ENCODE data around the gene EFNA5.

EFNA5 gene

DNA sequence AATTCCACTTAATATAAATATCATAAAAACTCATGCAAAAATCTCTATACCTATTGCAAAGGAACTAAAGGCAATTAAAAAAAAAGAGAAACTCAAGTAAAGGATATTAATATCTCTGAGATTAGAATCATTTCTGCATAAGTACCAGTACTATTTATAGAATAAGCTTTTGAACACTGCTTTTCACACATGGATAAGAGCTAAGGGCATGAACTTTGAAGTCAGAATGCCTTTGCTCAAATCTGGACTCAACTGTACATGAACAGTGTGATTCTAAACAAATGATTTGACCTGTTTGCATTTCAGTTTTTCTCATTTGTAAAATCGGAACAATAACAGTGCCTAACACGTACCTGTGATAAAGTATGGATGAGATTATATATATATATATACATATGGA, 255.9 kb downstream of the EFNA5 start:
- no peak for DNase-seq

DNA sequence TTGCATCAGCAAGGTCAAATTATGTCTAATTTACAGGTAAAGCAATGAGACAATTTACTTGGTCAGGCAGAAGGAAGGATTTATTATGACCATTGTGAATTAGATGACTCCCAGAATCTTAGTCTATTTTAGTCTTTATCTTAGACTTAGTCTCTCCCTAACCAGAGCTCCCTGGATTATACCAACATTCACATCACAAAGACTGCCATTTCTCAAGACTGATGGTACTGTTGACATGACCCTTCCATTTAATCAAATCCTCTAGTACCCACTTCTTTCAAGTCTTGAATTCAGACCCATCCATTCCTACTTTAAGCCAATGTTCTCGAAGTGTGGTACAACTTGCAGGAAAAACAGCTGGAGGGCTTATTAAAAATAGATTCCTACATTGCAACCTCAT, 257.0 kb downstream of the EFNA5 start:
- no peak for DNase-seq

DNA sequence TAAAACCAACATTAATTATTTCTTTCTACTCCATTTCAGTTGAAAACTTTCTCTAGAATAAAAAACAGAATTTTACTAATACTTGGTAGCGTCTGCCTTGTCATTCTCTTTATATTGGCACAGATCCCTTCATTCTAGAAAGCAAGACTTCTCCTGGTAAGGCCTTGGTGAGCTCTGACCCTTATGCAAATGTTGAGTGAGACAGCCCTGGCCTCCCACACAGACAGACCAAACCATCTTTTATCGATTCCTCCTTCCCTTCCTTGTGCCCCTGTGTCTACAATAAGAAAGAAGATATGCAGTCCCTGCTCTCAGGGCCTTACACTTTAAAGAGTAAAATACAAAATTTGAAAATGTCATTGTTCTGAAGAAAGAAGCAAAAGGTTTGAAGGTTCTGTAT, 262.2 kb downstream of the EFNA5 start:
- DNase-seq = no peak

DNA sequence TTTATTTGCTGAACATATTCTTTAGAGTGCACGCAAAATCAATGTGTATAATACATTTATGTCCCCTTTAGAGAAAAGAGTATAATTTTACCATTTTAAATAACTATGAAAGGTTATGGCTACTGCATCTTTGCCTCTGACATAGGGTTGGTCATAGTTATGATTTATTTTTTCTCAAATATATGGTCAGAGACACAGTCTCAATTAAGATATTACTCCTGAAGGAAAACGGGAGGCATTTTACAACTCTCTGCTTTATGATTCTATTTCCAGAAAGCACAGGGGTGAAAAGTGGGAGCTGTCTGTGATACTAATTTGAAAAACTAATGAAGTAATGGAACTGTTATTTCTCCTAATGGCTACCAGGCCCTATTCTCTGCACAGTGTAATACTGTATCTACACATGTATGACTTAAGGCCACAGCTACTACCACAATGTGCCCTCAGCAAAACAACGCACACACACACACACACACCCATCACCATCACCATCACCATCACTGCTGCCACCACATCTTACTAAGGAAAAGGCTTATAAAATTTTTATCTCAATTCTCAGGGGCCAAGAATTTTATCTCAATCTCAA, 262.9 kb downstream of the EFNA5 start:
- DNase-seq = no peak

DNA sequence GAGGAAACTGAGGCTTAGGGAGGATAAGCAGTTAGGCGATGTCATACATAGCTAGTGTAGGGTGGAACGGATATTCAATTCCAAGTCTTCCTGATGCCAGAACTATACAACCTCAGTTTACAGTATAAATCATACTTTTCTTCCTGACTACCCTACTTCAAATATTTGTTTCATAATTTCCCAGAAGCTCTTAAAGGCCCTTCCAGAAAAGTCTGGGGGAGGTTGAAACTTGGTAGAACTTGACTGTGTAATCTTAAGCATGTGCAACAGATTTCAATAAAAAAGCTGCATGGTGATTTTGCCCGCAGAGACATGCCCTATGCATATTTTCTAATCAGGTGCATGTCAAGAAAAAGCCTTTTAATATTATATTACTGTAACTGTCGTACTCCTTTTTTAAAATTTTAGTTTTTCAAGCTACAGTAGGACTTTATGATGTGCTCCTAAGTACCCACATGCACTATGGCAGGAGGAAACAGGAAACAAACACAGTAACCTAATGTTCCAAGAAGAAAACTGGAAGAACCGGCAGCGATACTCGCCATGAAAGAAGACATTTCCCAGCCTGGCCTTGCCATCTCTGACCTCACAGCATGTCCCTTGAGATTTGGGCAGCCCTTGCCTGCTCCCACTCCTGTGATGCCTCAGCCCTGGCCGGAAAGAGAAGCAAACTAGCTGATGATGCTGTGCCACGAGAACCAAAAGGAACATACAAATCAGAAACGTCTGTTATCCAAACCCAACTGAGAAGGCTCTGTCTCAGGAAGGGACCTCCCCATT, 266.0 kb downstream of the EFNA5 start:
- DNase-seq = no peak

DNA sequence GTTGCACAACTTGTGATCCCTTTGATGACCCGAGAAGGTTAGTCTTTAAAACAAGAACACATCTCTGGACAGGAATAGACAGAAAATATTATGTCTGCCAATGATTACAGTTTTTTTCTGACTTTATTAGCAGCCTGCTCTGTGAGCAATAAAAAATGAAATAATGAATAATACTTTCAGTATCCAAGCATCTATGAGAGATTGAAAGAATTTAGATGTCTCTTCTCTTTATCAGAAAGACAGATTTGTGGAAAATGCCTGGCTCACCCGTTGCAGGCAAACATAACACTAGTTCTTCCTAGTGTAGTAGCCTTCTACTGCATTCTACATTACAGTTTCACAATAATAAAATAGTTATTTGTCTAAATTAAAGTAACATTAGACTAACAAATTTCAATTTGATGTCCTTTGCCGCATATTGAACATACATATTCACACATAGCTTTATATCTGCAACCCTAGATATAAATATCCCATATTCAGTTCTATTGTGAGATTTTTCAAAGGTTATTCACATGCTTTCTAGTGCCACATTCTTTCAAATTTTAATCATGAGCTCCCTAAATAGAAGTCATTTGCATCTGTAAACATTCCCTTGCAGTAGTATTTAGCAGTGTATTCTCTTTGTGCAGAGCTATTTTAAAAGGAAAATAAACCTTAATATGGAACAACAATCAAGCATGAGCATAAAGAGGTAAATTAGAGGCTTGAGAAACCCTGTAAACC, 267.3 kb downstream of the EFNA5 start:
- DNase-seq = no peak

DNA sequence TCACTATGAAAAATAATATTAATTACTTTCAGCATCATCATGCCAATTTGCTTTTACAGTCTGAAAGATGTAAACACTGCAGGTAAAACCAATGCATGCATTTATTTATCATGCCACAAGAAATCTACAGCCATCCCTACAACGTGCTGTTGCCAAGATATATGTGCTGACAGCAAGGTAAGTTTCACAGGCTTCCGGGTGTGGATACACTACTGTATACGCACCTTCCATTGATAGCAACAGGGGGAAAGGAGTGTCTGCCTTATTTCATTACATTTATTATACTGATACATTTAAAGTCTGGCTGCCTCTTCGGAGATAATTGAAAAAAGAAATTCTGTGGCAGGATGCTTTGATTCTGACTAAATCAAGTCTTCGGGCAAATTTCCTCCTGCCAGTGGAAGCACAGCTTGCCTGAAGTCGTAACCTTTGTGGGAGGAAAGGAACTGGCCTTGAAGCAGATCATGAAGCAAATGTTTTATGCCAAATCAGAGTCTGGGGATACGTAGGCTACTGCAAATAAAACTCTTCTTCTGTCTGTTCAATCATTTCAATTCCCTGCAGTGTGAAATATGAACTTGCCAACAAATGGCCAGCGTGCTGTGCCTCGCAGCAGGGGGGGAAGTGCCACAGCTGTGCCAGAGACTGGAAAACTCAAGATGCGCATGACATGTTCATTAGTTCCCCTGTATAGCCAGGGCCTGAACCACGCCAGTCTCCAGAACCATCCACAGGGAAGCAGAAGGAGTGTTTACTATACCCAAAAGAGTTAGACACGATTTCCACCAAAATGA, 268.1 kb downstream of the EFNA5 start:
- no peak for DNase-seq

DNA sequence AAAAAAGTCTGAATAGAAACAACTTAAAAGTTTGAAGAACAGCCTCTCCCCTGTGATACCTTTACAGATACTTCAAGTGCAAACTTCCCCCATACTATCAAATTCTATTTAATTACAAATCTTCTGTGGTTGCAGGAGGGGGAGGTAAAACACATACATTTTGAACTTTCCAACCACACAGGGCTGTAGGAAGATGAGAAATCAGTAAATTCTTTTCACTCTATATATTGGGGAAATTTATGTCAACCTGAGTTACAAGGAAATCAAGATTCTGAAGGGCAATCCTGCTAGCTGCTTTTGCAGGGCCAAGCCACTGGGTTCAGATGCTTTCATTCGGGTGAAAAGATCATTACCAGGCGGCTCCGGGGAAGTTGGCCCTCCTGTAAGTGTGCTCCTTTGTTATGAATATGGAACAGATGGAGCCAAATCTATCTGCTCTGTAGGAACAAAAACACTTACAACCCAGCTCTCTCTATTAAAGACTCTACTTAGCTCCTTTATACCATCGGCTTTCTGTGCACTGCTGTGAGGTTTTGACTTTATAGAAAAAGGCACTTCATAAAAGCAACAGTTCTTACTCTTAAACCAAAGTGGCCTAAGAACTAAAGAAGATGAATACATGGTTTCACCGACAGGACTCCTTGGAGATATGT, 269.1 kb downstream of the EFNA5 start:
- DNase-seq = no peak

DNA sequence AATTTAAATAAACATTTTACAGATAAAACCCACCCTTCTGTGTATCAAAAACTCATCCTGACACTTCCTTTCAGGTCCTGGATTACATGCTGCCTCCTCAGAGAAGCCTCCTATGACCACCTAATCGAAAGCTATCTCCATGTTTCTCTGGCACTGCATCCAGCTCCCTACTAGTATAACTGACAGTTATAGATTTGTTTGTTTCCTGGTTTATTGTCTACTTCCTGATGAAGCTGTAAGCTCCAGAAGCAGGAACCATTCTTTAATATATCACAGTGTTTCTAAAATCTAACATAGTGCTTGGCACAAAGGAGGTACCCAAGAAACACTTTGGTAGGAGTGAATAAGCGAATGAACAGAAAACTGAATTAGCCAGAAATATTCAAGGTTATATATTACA, 270.4 kb downstream of the EFNA5 start:
- DNase-seq = no peak

DNA sequence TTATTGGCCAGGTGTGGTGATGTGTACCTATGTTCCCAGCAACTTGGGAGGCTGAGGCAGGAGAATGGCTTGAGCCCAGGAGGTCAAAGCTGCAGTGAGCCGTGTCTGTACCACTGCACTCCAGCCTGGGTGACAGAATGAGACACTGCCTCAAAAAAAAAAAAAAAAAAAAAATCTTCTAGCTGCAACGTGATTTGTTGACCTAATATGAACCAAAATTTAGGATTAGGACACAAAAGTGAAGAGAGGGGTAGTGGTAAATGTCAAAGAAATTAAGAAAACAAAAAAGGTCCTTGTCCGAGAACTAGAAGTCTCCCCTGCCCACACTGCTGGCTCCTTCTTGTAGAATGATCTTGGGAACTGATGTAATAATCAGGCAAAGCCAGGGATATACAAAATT, 272.0 kb downstream of the EFNA5 start:
- DNase-seq = no peak

DNA sequence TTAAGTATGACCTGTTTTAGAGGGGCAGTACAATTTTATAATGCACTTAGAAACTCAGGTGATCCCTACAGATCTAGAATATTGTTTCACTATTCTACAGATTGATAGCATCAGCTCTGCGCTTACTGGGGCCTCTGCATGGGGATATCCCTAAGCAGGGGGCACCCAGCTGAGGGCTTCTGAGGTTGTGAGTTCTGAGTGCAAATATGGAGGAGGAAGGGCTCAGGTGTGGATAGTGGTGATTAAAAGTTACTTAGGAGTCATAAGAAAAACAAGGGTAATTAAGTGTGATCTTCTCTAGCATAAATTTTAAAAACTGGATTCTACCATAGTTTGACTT, 274.4 kb downstream of the EFNA5 start:
- DNase-seq = no peak

DNA sequence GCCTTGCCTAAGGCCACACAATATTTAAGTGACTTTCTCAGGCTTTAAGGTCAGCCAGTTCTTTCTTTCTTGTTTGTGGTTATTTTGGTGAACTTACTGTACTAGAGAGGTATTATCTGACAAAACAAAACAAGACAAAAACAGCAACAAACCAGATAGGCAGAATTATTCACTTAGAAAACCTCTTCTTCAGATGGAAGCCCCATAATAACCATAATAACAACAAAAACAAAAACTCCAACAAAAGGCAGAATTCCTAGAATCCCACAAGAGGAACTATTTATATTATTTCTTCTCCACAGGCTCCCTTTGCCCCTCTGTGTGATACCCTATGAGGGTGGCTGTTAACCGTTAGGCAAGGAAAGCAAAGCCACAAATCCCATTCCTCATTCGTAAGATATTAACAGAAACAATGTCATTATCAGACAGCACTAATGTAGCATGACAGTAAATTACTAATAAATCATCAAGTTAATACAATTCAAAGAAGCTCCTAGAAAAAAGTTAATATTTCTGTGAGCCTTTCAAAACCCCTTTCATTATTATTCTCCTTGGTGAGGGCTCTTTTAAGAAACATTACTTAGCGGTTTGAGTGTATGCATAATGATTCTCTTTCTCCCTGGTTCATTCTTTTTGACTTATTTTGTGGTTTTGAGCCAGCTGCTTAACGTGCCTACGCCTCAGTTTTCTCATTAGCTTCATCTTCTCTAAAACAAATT, 274.9 kb downstream of the EFNA5 start:
- no peak for DNase-seq

DNA sequence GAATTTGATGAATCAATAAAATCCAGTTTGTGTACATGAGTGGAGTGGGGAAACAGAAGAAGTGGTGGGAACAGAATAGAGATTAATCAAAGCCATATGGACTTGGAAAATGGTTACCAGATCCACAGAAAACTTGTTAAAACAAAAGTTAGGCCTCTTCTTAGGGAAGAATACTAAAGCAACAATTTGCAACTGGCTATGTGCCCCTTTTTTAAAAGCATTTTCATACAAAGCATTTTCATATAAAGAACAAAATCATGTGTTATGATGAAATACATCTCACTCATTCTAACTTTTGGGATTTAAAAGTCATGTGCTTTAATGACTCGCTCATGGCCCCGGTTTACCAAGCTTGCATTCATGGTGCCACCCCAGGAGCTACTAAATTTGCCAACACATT, 276.9 kb downstream of the EFNA5 start:
- DNase-seq = no peak

DNA sequence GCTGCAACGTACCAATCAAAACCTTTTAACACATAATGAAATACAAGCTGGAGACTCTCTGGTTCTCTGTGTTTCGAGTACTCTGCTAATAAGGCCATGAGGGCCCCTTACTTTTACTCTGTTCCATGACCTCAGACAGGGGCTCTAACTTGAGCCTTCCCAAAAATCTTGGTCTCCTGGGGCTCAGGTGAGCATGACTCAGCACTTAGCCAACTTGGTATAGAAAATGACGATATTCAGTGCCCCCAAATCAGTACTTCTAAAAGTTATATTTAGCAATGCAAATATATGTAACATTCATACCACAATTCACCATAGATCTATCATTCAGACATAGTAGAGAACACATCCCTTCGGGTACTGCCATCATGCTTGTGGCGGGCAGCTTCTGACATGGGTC, 278.9 kb downstream of the EFNA5 start:
- DNase-seq = no peak

DNA sequence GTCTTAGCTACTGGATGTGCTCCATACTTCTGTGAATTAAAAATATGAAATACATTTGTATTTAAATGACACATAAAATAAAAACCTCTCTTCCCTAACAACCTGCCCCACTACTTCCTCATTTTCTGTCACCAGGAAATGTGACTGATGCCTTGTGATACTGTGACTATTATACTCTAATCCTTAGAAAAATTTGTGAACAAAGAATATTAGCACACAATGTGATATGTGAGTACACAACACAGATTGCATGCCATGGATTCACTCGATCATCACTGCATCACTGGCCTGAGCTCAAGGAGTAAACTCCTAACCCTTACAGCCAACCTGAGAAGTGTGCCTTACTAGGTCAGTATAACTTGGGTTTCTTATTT, 281.0 kb downstream of the EFNA5 start:
- DNase-seq = no peak

DNA sequence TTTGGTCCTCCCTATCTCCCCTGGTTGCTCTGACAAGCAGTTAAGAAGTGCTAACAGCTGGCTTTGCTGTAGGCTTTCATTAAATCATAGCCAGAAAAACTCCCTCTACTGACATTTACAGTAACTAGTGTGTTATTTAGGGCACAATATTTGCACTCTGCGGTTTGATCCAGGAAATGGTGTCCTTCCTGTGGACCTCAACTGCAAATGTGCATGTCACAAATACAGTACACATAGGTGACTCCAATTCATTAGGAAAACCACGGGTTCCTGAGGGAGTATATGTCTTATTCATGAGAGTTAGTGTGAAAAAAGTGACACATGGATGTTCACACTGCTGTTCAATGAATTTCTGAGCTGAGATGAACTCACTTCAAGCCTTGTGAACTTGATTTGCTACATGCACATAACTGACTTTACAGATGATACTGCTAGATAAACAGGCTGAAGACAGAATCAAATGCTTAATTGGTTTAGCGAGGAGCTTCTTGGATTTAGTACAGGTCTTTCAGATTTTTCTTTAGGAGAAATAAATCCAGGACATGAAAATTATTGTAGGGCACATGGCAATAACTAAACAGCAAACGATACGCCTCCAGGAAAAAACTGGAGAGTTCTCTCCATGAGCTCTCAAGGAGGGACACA, 281.5 kb downstream of the EFNA5 start:
- DNase-seq = no peak

DNA sequence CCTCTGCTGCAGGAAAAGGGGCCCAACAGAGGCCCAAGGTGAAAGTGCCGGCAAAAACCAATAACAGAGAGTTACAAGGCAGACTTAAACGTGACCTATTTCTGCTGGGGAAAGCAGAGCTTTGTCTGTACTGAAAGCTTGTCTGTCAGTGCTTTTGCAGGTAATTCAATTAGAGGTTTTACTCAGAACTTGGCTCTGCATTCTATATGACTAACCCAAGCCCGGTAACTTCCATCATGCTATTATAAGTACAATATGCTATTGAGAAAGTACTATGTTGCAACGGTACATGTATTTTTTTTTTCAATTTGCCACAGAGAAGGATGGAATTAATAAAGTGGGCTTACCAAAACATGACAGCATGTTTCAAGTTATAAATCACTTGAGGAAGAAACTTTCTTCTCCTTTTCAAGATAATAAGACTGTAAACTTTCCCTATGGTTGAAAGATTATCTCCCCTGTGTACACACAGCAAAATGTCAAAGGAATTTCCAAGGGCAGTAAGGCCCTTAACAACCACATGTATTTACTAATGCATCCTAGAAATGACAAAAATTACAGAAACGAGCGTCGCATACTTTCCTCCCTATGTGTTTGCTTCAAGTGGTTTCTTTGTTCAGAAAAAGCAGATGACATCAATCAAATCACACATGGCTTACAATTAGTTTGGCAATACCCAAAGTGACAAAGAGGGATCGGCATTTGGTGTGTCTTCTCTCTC, 282.4 kb downstream of the EFNA5 start:
- no peak for DNase-seq

DNA sequence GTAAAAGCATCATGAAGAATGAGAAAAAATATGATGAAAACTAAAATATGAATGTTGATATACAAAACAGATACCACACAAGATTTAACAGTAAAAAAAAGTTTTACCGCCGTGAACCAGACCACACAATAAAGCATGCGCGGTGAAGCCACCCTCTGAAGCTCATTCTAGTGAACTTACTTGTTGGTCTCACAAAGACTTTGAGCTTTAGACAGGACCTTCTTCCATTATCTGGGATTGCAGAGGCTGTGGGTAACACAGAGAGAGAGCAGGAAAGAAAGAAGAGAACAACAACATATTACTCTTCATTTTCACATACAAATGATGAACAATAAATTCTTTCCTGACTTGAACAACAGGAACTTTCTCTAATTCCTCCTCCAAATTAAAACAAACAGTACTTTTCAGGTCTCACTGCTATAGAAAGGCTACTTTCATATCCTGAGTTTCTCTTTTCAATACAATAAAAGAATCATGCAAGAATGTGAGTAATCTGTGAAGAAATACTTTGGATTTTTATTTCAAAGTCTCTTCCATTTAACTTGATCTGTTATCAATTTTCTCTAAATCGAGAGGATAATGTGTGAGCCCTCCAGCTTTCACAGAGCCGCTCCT, 283.1 kb downstream of the EFNA5 start:
- DNase-seq = no peak

DNA sequence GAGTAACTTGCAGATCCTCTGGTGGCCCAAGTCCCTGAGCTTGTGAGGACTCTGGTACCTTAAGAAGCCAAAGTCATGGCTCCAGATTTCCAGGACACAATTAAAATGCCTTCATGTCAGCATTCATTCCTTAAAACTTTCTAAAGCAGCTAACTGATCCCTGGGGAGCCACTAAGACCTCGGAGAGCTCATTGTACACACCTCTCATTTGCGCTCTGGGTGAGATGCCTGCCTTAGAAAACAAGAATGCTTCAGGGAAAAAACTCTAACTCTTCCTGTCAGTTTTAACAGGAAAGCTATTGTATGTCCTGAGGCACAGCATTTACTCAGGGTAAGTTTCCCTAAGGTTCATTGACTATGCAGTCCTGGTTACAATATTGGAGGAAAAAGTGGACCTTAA, 285.0 kb downstream of the EFNA5 start:
- DNase-seq = no peak

DNA sequence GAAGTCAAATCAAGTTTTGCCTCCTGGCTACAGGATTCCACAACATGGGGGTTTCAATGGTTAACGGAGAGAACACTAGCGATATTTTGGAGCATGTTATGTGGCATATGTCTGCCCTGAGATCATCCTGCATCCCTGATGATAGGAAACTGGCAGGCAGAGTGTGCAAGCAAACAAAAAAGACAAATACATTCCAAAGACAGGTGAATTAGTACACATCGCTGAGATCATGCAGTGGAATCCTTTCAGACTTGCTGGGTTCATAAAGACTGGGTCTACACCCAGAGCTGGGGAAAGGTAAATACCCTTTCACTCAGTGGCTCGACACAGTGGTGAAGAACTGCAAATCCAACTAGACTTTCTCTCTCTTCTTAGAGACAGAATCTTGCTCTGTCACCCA, 286.5 kb downstream of the EFNA5 start:
- DNase-seq = no peak

DNA sequence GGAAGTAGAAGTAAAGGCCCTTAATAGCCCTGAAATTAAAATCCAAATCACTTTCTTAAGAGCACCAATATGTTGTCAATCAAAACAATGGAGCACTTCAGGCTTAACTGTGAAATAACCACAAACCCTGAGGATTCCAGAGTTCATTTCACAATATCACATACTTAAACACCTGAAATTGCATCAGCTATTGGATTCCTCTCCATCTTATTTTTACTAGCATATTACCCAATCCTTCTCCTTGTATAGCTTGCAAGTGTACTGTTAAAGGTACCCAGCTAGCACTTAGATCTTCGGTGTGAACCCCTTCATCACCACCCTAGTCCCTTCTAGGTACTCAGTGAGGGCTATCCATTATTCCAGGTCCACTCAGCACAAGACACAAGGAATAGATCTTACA, 287.3 kb downstream of the EFNA5 start:
- DNase-seq = no peak

Data from GOT3 (cell line).